ENCODE measurements around the gene AHNAK.

AHNAK gene

GRCh38 chr11:62493801-62494200 lies 52.8 kb downstream of the AHNAK start:
- ChIA-PET CTCF (interaction anchor here (0.7 to 1.7 kb wide), 2 partner anchors 70 to 118 kb away, joined by 5 to 6 read pairs; no protein-coding TSS in a partner anchor), POLR2A (interaction anchor here (0.7 kb wide), 1 partner anchor 1168 kb away, joined by 5 read pairs; no protein-coding TSS in a partner anchor)
- TF ChIP-seq ZNF449 (tag by site-specific recombination; IDR thresholded peaks at IDR 0.05) = no peak
- TF ChIP-seq ZNF585B (tag by site-specific recombination; IDR thresholded peaks at IDR 0.05) = no peak
- no peak for TF ChIP-seq PRDM1 (tag by site-specific recombination; IDR thresholded peaks at IDR 0.05)
- no peak for TF ChIP-seq ZNF521 (tag by site-specific recombination; IDR thresholded peaks at IDR 0.05)
- no peaks in the 10 kb centered on the region for H3K9me3 ChIP-seq (ENCODE audit: control insufficient read depth, insufficient read depth, low read depth, low read length)
- no peaks in the 10 kb centered on the region for H3K36me3 ChIP-seq (ENCODE audit: control insufficient read depth in 2 of 2, insufficient read depth in 1 of 2, low read length in 2 of 2)
- H3K4me1 ChIP-seq (ENCODE audit: control insufficient read depth, insufficient read depth, low read length) = no peaks in the 10 kb centered on the region
- no peak overlapping the region for H3K27ac ChIP-seq (ENCODE audit: extremely low read depth, low read depth, low read length)
- H3K4me3 ChIP-seq (ENCODE audit: low read depth, low read length) = no peak overlapping the region

GRCh38 chr11:62492586-62492985 lies 54.0 kb downstream of the AHNAK start:
- Histone ChIP-seq H3K27ac (ENCODE audit: extremely low read depth, low read depth, low read length) (no peak overlapping the region), H3K9me3 (ENCODE audit: control insufficient read depth, insufficient read depth, low read depth, low read length) (no peaks in the 10 kb centered on the region), H3K4me3 (ENCODE audit: low read depth, low read length) (no peak overlapping the region), H3K36me3 (ENCODE audit: control insufficient read depth in 2 of 2, insufficient read depth in 1 of 2, low read length in 2 of 2) (no peaks in the 10 kb centered on the region), H3K4me1 (ENCODE audit: control insufficient read depth, insufficient read depth, low read length) (no peaks in the 10 kb centered on the region)
- ChIA-PET POLR2A (interaction anchor here (0.7 kb wide), 1 partner anchor 68 kb away, joined by 4 read pairs; no protein-coding TSS in a partner anchor), CTCF (interaction anchor here (0.6 to 1.1 kb wide), 2 partner anchors 50 to 68 kb away, joined by 3 to 4 read pairs; no protein-coding TSS in a partner anchor)
- TF ChIP-seq ZNF121 (tag by site-specific recombination; IDR thresholded peaks at IDR 0.05) (peak; percentile 53; the same call in 1 of the 2 replicates), ZNF677 (tag by site-specific recombination; IDR thresholded peaks at IDR 0.05) (no peak)

GRCh38 chr11:62491571-62492329 lies 54.9 kb downstream of the AHNAK start:
- CTCF ChIA-PET = interaction anchor here (0.6 to 1.1 kb wide), 3 partner anchors 19 to 67 kb away, joined by 3 to 4 read pairs (median 3); no protein-coding TSS in a partner anchor
- no peaks in the 10 kb centered on the region for H3K9me3 ChIP-seq (ENCODE audit: control insufficient read depth, insufficient read depth, low read depth, low read length)
- POLR2A ChIA-PET = no interaction called here
- no peaks in the 10 kb centered on the region for H3K4me1 ChIP-seq (ENCODE audit: control insufficient read depth, insufficient read depth, low read length)
- TF ChIP-seq SP2 (tag by site-specific recombination; IDR thresholded peaks at IDR 0.05) = no peak
- no peak for TF ChIP-seq SALL2 (tag by site-specific recombination; IDR thresholded peaks at IDR 0.05; ENCODE audit: borderline replicate concordance)
- no peak for TF ChIP-seq ZNF677 (tag by site-specific recombination; IDR thresholded peaks at IDR 0.05)
- TF ChIP-seq TCF7L2 (IDR thresholded peaks at IDR 0.05; ENCODE audit: borderline replicate concordance, low read depth, low read length) = no peak
- no peak for TF ChIP-seq SCRT2 (tag by site-specific recombination; IDR thresholded peaks at IDR 0.05)
- no peak for TF ChIP-seq KLF17 (tag by site-specific recombination; IDR thresholded peaks at IDR 0.05)
- TF ChIP-seq FEZF1 (tag by site-specific recombination; IDR thresholded peaks at IDR 0.05) = no peak
- no peak for TF ChIP-seq ZNF621 (tag by site-specific recombination; IDR thresholded peaks at IDR 0.05)
- TF ChIP-seq KLF8 (tag by site-specific recombination; IDR thresholded peaks at IDR 0.05) = no peak
- no peak for TF ChIP-seq SETDB1 (IDR thresholded peaks at IDR 0.05; ENCODE audit: insufficient read length, low read length)
- TF ChIP-seq KLF9 (tag by site-specific recombination; IDR thresholded peaks at IDR 0.05; ENCODE audit: low read depth) = no peak
- TF ChIP-seq ZNF626 (tag by site-specific recombination; IDR thresholded peaks at IDR 0.05) = no peak
- no peak for TF ChIP-seq ZBTB11 (tag by site-specific recombination; conservative IDR thresholded peaks at IDR 0.05; ENCODE audit: low read depth)
- H3K4me3 ChIP-seq (ENCODE audit: low read depth, low read length) = no peak overlapping the region
- no peaks in the 10 kb centered on the region for H3K36me3 ChIP-seq (ENCODE audit: control insufficient read depth in 2 of 2, insufficient read depth in 1 of 2, low read length in 2 of 2)
- no peak overlapping the region for H3K27ac ChIP-seq (ENCODE audit: extremely low read depth, low read depth, low read length)

All from HEK293 (cell line).